Measurements from ENCODE around the gene SDHA.
A peak's percentile ranks its signal among the peaks of the same experiment; 100 is the strongest.

SDHA gene

GRCh38 chr5:199197-199949, 18.7 kb upstream of the SDHA start:
- Mint-ChIP-seq H3K27me3 (no peaks in the 10 kb centered on the region), H3K4me1 (no peaks in the 10 kb centered on the region), H3K27ac (no peak overlapping the region), H3K9me3 (no peaks in the 10 kb centered on the region), H3K36me3 (peaks cover under 1% of the 10 kb centered on the region), H3K4me3 (no peak overlapping the region)
- DNase-seq: no peak
- CTCF ChIA-PET: interaction anchor here (1.2 kb wide), 1 partner anchor 11 kb away, joined by 4 read pairs; no protein-coding TSS in a partner anchor

- Mint-ChIP-seq H3K4me3 (no peak overlapping the region), H3K27me3 (no peaks in the 10 kb centered on the region), H3K4me1 (no peaks in the 10 kb centered on the region), H3K36me3 (peaks cover 6% of the 10 kb centered on the region), H3K9me3 (no peaks in the 10 kb centered on the region), H3K27ac (no peak overlapping the region)
- CTCF ChIA-PET: interaction anchor here (1.2 kb wide), 1 partner anchor 12 kb away, joined by 4 read pairs; no protein-coding TSS in a partner anchor
- no peak for DNase-seq
Measured at GRCh38 chr5:199950-200645, 18.0 kb upstream of the SDHA start.

GRCh38 chr5:200985-201384, 17.1 kb upstream of the SDHA start:
- no peaks in the 10 kb centered on the region for H3K4me1 Mint-ChIP-seq
- no peak for DNase-seq
- no peak overlapping the region for H3K27ac Mint-ChIP-seq
- H3K9me3 Mint-ChIP-seq: no peaks in the 10 kb centered on the region
- H3K4me3 Mint-ChIP-seq: no peak overlapping the region
- no peaks in the 10 kb centered on the region for H3K27me3 Mint-ChIP-seq
- peaks cover 15% of the 10 kb centered on the region for H3K36me3 Mint-ChIP-seq
- CTCF ChIA-PET: no interaction called here

- Mint-ChIP-seq H3K27ac (peak overlapping the region; percentile 33), H3K4me1 (no peaks in the 10 kb centered on the region), H3K9me3 (no peaks in the 10 kb centered on the region), H3K36me3 (peaks cover 19% of the 10 kb centered on the region), H3K4me3 (no peak overlapping the region), H3K27me3 (no peaks in the 10 kb centered on the region)
- no peak for DNase-seq
- CTCF ChIA-PET: no interaction called here
Measured at GRCh38 chr5:201672-202071, 16.4 kb upstream of the SDHA start.

- CTCF ChIA-PET: interaction anchor here (1.0 kb wide), 1 partner anchor 15 kb away, joined by 4 read pairs; no protein-coding TSS in a partner anchor
- Mint-ChIP-seq H3K4me1 (no peaks in the 10 kb centered on the region), H3K4me3 (no peak overlapping the region), H3K36me3 (peaks cover 23% of the 10 kb centered on the region), H3K9me3 (no peaks in the 10 kb centered on the region), H3K27ac (no peak overlapping the region), H3K27me3 (no peaks in the 10 kb centered on the region)
- no peak for DNase-seq
Measured at GRCh38 chr5:203246-203930, 14.7 kb upstream of the SDHA start.

- CTCF ChIA-PET: interaction anchor here (1.0 kb wide), 1 partner anchor 15 kb away, joined by 4 read pairs; no protein-coding TSS in a partner anchor
- Mint-ChIP-seq H3K9me3 (no peaks in the 10 kb centered on the region), H3K27me3 (no peaks in the 10 kb centered on the region), H3K27ac (no peak overlapping the region), H3K4me1 (no peaks in the 10 kb centered on the region), H3K36me3 (peaks cover 23% of the 10 kb centered on the region), H3K4me3 (no peak overlapping the region)
- no peak for DNase-seq
Measured at GRCh38 chr5:204001-204400, 14.1 kb upstream of the SDHA start.

- H3K27ac Mint-ChIP-seq: no peak overlapping the region
- H3K4me3 Mint-ChIP-seq: no peak overlapping the region
- peaks cover 23% of the 10 kb centered on the region for H3K36me3 Mint-ChIP-seq
- CTCF ChIA-PET: interaction anchor here (1.0 kb wide), 1 partner anchor 16 kb away, joined by 4 read pairs; no protein-coding TSS in a partner anchor
- H3K9me3 Mint-ChIP-seq: no peaks in the 10 kb centered on the region
- no peak for DNase-seq
- H3K4me1 Mint-ChIP-seq: no peaks in the 10 kb centered on the region
- no peaks in the 10 kb centered on the region for H3K27me3 Mint-ChIP-seq
Measured at GRCh38 chr5:204462-204861, 13.7 kb upstream of the SDHA start.

- no peak for DNase-seq
- H3K36me3 Mint-ChIP-seq: peaks cover 23% of the 10 kb centered on the region
- CTCF ChIA-PET: no interaction called here
- peaks cover 6% of the 10 kb centered on the region for H3K4me1 Mint-ChIP-seq
- no peaks in the 10 kb centered on the region for H3K27me3 Mint-ChIP-seq
- no peaks in the 10 kb centered on the region for H3K9me3 Mint-ChIP-seq
- H3K27ac Mint-ChIP-seq: no peak overlapping the region
- H3K4me3 Mint-ChIP-seq: no peak overlapping the region
Measured at GRCh38 chr5:204966-205670, 13.0 kb upstream of the SDHA start.

GRCh38 chr5:206406-206805, 11.7 kb upstream of the SDHA start:
- DNase-seq: no peak
- Mint-ChIP-seq H3K4me1 (peaks cover 10% of the 10 kb centered on the region), H3K36me3 (peaks cover 23% of the 10 kb centered on the region), H3K27ac (no peak overlapping the region), H3K27me3 (no peaks in the 10 kb centered on the region), H3K4me3 (no peak overlapping the region), H3K9me3 (no peaks in the 10 kb centered on the region)
- CTCF ChIA-PET: no interaction called here

GRCh38 chr5:206927-207536, 11.1 kb upstream of the SDHA start:
- peaks cover 10% of the 10 kb centered on the region for H3K4me1 Mint-ChIP-seq
- CTCF ChIA-PET: no interaction called here
- no peak for DNase-seq
- H3K9me3 Mint-ChIP-seq: no peaks in the 10 kb centered on the region
- peaks cover 23% of the 10 kb centered on the region for H3K36me3 Mint-ChIP-seq
- peak overlapping the region; percentile 10 for H3K27ac Mint-ChIP-seq
- no peak overlapping the region for H3K4me3 Mint-ChIP-seq
- H3K27me3 Mint-ChIP-seq: no peaks in the 10 kb centered on the region

GRCh38 chr5:207599-207998, 10.5 kb upstream of the SDHA start:
- Mint-ChIP-seq H3K4me1 (peaks cover 10% of the 10 kb centered on the region), H3K36me3 (peaks cover 23% of the 10 kb centered on the region), H3K9me3 (no peaks in the 10 kb centered on the region), H3K4me3 (no peak overlapping the region), H3K27ac (no peak overlapping the region), H3K27me3 (no peaks in the 10 kb centered on the region)
- CTCF ChIA-PET: no interaction called here
- DNase-seq: no peak

GRCh38 chr5:208449-209114, 9.5 kb upstream of the SDHA start:
- Mint-ChIP-seq H3K27ac (no peak overlapping the region), H3K9me3 (no peaks in the 10 kb centered on the region), H3K4me3 (no peak overlapping the region), H3K27me3 (no peaks in the 10 kb centered on the region), H3K36me3 (peaks cover 23% of the 10 kb centered on the region), H3K4me1 (peaks cover 10% of the 10 kb centered on the region)
- CTCF ChIA-PET: interaction anchor here (1.3 kb wide), 1 partner anchor 20 kb away, joined by 3 read pairs; no protein-coding TSS in a partner anchor
- no peak for DNase-seq

- CTCF ChIA-PET: interaction anchor here (1.5 kb wide), 1 partner anchor 25 kb away, joined by 6 read pairs; no protein-coding TSS in a partner anchor
- Mint-ChIP-seq H3K9me3 (no peaks in the 10 kb centered on the region), H3K4me3 (no peak overlapping the region)
Measured at GRCh38 chr5:213803-214395, 4.2 kb upstream of the SDHA start.

More at GRCh38 chr5:213803-214395, 4.2 kb upstream of the SDHA start:
- no peak for DNase-seq
- peak overlapping the region; percentile 42 for H3K27ac Mint-ChIP-seq
- no peaks in the 10 kb centered on the region for H3K27me3 Mint-ChIP-seq
- peaks cover 38% of the 10 kb centered on the region for H3K4me1 Mint-ChIP-seq
- peaks cover 27% of the 10 kb centered on the region for H3K36me3 Mint-ChIP-seq

Measured in activated naive CD4-positive, alpha-beta T cell treated with anti-CD3 and anti-CD28 coated beads, Interleukin-2, amount 10 ng/mL, durations not matched to agents 7 days and 5 days (primary cell).